Esophagus muscularis mucosa (tissue), 2 donors: ENCODE measurements around the gene CHDH.

Source experiments
- POLR2A ChIP-seq: fragments of 450-650 bp; IDR thresholded peaks from one replicate; pipeline ENCODE4 v1.6.1; 2017; ENCODE audit warnings: antibody characterized with exemption, moderate library complexity, mild to moderate bottlenecking, low read depth
- POLR2AphosphoS5 ChIP-seq, 2 donors: sonication (generic); formaldehyde crosslinking; IDR thresholded peaks; one replicate each; pipeline ENCODE4 v1.6.1; 2017; ENCODE audit warnings: antibody characterized with exemption in 2 of 2

GRCh38 chr3:53800041-53800906, 45.9 kb downstream of the CHDH start:
- TF ChIP-seq POLR2A = no peak
- no peak for TF ChIP-seq POLR2AphosphoS5 (IDR thresholded peaks at IDR 0.05)
